ENCODE measurements around the gene NOA1.
A peak's percentile ranks its signal among the peaks of the same experiment; 100 is the strongest.
"Not testable (repeated sequence)": the region's sequence is repeated elsewhere in the genome, so short reads cannot be mapped to it uniquely, and the experiment has no call there.

NOA1 gene

GRCh38 chr4:56953680-56954520 lies 23.5 kb downstream of the NOA1 start:
- Histone ChIP-seq H3K4me3 (ENCODE audit: low read depth, low read length) (no peak overlapping the region), H3K36me3 (replicated peaks) (no peaks in the 10 kb centered on the region), H3K27me3 (replicated peaks) (no peaks in the 10 kb centered on the region), H3K27ac (no peak overlapping the region)
- no peak for TF ChIP-seq CTCF (IDR thresholded peaks at IDR 0.05; ENCODE audit: low read depth, low read length, missing control alignments)
- in situ Hi-C loops (cut with HindIII; ENCODE audit: low pct_ligation_motif_present, low sequenced_read_pairs): no loop called here
- DNase-seq: no peak

DNA sequence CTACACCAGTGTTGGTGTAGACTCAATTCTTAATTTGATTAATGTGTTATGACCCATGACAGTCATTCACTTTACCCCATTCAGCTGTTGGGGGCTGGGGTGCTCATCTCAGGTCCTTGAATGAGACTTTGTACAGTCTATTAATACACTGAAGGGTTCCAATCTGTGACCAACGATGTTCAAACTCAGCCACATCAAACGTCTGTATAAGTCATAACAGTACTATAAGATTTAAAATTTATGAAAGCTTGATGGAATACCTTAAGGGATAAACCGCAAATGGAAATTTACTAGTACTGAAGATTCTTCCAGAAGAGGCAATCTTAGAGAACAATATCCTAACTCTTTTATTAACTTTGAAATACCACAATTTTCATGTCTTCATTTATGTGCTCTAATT lies 36.0 kb downstream of the NOA1 start:
- H3K4me3 ChIP-seq (ENCODE audit: low read depth, low read length): no peak overlapping the region
- in situ Hi-C loops (cut with HindIII; ENCODE audit: low pct_ligation_motif_present, low sequenced_read_pairs): no loop called here
- DNase-seq: no peak
- H3K36me3 ChIP-seq (replicated peaks): peaks cover 2% of the 10 kb centered on the region
- H3K27me3 ChIP-seq (replicated peaks): no peaks in the 10 kb centered on the region
- no peak for TF ChIP-seq CTCF (IDR thresholded peaks at IDR 0.05; ENCODE audit: low read depth, low read length, missing control alignments)
- no peak overlapping the region for H3K27ac ChIP-seq

- in situ Hi-C loops (cut with HindIII; ENCODE audit: low pct_ligation_motif_present, low sequenced_read_pairs): no loop called here
- peaks cover 2% of the 10 kb centered on the region for H3K36me3 ChIP-seq (replicated peaks)
- no peak for TF ChIP-seq CTCF (IDR thresholded peaks at IDR 0.05; ENCODE audit: low read depth, low read length, missing control alignments)
- no peak for DNase-seq
- no peak overlapping the region for H3K4me3 ChIP-seq (ENCODE audit: low read depth, low read length)
- H3K27me3 ChIP-seq (replicated peaks): no peaks in the 10 kb centered on the region
- no peak overlapping the region for H3K27ac ChIP-seq
These were observed 36.4 kb downstream of the NOA1 start for GRCh38 chr4:56940971-56941370.

DNA sequence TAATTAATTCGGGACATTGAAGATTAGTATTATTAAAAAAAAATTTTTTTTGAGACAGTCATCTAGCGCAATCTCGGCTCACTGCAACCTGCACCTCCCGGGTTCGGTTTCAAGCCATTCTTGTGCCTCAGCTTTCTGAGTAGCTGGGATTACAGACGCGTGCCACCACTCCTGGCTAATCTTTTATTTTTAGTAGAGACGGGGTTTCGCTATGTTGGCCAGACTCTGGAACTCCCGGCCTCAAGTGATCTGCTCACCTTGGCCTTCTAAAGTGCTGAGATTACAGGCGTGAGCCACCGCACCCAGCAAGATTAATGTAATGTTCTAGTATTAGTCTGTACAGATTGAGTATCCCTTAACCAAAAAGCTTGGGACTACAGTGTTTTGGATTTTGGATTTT lies 37.0 kb downstream of the NOA1 start:
- H3K4me3 ChIP-seq (ENCODE audit: low read depth, low read length): no peak overlapping the region
- in situ Hi-C loops (cut with HindIII; ENCODE audit: low pct_ligation_motif_present, low sequenced_read_pairs): no loop called here
- no peaks in the 10 kb centered on the region for H3K27me3 ChIP-seq (replicated peaks)
- no peak for TF ChIP-seq CTCF (IDR thresholded peaks at IDR 0.05; ENCODE audit: low read depth, low read length, missing control alignments)
- DNase-seq: no peak
- H3K36me3 ChIP-seq (replicated peaks): peaks cover 2% of the 10 kb centered on the region
- no peak overlapping the region for H3K27ac ChIP-seq

- H3K36me3 ChIP-seq (replicated peaks); H3K4me3 ChIP-seq (ENCODE audit: low read depth, low read length); in situ Hi-C loops (cut with HindIII; ENCODE audit: low pct_ligation_motif_present, low sequenced_read_pairs); H3K27me3 ChIP-seq (replicated peaks); DNase-seq; H3K27ac ChIP-seq: not testable (repeated sequence)
These were observed 37.6 kb downstream of the NOA1 start for GRCh38 chr4:56939826-56940225.

DNA sequence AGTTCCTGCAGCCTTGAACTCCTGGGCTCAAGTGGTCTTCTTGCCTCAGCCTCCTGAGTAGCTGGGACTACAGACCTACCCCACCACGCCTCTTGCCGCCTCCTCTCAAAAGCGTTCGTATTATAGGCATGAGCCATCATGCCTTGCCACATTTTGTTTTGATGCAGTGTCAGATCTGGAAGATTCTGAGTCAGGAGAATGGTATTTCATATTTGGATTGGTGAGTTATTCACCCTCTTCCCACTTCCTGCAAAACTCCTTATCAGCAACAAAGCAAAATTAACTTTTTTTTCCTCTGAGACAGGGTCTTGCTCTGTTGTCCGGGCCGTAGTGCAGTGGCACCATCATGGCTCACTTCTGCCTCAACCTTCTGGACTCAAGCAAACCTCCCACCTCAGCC lies 40.1 kb downstream of the NOA1 start:
- in situ Hi-C loops (cut with HindIII; ENCODE audit: low pct_ligation_motif_present, low sequenced_read_pairs): no loop called here
- Histone ChIP-seq H3K27me3 (replicated peaks) (no peaks in the 10 kb centered on the region), H3K36me3 (replicated peaks) (peaks cover 2% of the 10 kb centered on the region), H3K4me3 (ENCODE audit: low read depth, low read length) (no peak overlapping the region), H3K27ac (no peak overlapping the region)
- peak; percentile 84 for DNase-seq
- no peak for TF ChIP-seq CTCF (IDR thresholded peaks at IDR 0.05; ENCODE audit: low read depth, low read length, missing control alignments)

All from brain microvascular endothelial cell (primary cell).